GM11168 (cell line): ENCODE results near the gene MAGEA11.
"Not testable (repeated sequence)": the region's sequence is repeated elsewhere in the genome, so short reads cannot be mapped to it uniquely, and the experiment has no call there.

Source experiments
- in situ Hi-C: fragments of 300-500 bp; cut with MboI; formaldehyde crosslinking; loops from one replicate; pipeline ENCODE4 v1.12.0; 2022; ENCODE audit warnings: low sequenced_read_pairs; ENCODE audit not compliant: unreplicated experiment

The MAGEA11 gene

DNA sequence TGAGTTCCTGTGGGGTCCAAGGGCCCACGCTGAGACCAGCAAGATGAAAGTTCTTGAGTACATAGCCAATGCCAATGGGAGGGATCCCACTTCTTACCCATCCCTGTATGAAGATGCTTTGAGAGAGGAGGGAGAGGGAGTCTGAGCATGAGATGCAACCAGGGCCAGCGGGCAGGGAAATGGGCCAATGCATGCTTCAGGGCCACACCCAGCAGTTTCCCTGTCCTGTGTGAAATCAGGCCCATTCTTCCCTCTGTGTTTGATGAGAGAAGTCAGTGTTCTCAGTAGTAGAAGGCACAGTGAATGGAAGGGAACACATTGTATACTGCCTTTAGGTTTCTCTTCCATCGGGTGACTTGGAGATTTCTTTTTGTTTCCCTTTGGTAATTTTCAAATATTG is 4.8 kb downstream of the MAGEA11 start:
- in situ Hi-C loops, result no loop called here

DNA sequence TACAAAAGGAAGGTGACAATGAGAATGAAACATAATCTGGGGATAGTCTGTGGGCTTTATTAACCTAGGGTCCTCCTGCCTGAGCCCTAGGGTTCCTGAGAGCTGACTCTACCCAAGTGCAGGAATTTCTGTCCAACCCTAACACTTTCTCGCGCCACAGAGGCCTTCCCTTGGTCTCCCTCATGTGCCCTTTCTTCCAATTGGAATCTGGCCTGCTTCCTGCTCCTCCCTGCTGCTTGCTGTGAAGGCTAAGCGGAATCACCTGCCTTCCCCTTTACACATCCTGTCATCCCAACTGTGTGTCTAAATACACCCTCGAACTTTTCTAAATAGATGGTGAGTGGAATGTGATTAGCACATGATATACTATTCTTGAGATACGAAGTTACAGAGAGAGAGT is 5.9 kb downstream of the MAGEA11 start:
- in situ Hi-C loops, result no loop called here

DNA sequence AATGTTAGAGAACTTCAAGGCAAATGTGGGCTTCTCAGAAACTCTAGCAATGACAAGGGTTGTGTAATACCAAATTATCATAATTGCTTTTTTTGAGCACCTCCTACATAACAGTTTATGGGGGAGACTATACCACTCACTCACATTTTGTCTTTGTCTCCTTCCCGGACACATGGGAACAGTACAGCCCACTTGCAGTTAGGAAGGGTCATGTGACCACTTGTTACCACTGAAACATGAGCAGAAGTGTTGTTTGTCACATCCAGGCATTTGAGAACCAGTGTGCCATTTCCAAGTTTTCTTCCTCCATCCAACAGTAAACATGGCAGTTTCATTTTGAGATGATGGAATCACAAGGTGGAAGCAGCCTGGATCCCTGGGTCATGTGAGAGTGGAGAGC is 6.9 kb downstream of the MAGEA11 start:
- in situ Hi-C loops, result no loop called here

DNA sequence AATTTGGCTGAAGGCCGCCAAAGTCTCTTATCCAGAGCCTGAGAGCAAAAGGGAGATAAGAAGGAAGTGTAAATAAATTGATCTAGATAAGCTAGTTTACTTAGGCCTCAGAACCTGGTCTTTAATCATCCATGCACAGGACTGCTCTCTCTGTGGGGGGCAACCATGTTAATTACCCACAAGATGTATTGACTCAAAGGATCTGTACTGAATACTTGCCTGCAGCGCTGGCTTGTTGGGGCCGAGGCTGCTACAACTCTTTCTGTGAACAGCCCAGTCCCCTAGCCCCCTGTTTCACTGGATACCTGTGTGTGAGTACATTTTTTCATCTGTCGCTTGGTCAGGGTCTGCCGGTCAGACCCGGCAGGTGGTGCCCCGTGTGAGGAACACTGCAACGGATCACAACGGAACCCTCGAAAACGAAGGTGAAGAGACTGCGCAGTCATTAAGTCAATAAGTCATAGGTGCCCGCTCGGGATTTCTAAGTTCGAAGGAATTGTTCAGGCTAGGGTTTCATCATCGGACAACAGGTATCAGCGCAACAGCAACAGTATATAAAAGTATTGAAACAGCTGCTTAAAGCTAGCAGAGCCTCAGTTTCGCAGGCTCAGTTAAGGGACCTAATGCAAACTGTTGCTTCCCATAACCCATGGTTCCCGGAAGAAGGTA is 8.3 kb downstream of the MAGEA11 start:
- in situ Hi-C loops, result no loop called here

DNA sequence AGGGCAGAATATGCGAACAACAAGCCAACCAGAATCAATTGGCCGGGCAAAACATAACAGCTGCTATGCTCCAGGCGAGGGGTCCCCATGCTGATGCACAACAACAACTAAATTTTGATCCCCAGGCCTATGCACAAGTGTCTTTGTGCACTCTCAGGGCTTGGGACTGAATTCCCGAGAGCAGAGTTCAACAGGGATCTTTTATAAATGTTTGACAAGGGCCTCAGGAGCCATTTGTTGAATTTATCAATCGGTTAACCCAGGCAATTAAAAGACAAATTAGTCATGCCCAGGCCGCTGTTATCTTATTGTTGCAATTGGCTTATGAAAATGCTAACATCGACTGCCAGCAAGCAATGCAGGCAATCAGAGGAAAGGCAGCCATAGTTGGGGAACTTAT is 9.4 kb downstream of the MAGEA11 start:
- in situ Hi-C loops, result not testable (repeated sequence)

DNA sequence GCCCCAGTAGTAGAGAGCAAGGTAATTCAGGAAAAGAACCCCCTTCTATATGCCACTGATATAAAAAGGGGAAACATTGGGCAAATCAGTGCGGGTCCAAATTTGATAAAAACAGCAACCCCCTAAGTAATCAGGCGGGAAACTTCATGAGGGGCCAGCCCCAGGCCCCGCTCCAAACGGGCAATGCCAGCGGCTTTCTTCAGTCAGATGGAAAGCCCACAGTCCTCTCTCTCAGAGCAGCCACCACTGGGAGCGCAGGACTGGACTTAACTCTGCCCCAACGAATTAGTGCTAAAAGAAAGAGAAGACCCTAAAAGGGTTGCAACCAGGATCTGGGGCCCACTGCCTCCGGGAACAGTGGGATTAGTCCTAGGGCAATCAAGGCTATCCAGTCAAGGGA is 9.9 kb downstream of the MAGEA11 start:
- in situ Hi-C loops, result no loop called here

DNA sequence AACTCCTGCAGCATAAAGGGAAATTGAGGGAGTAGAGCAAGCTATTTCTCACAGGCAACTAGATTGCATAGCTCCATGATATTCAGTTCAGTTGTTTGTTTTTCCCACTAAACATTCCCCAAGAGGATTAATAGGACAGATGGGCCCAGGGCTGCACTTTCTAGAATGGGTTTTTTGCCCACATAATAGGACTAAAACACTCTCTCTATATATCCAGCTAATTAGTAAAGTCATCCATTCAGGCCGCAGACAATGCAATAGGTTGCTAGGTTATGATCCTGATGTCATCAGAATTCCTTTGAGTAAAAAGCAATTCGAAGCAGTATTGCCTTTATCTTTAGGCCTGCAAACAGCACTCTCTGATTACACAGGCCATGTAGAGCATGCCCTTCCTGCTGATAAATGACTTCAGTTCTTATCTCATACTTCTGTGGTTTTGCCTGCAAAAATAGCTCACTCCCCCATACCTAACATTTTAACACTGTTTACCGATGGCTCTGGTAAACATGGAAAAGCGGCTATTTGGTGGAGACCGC is 11.8 kb downstream of the MAGEA11 start:
- in situ Hi-C loops, result not testable (repeated sequence)

DNA sequence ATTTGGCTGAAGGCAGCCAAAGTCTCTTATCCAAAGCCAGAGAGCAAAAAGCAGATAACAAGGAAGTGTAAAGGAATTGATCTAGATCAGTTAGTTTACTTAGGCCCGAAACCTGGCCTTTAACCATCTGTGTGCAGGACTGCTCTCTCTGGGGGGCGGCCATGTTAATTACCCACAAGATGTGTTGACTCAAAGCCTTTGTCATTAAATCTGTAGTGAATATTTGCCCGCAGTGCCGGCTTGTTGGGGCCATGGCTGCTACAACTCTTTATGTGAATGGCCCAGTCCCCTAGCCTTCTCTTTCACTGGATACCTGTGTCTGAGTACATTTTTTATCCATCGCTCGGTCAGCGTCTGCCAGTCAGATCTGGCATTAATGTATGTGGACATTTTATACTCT is 15.4 kb downstream of the MAGEA11 start:
- in situ Hi-C loops, result not testable (repeated sequence)

DNA sequence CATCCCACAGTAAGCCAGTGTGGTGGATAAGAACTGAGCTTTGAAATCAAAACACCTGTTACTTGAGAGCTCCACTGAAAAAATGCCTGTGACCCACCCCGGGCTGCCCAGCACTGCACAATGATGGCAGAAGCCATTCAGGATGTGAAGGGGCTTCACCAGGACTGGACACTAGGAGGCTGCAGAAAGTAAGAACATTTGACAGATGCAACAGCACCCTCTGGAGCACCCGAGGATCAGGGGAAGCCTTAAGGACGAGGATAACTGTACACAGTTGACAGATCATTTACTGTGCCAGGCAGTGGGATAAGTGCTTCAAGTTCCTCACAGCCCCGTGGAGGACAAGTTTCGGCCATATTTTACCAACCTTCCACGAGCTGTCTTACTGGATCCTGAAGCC is 30.4 kb downstream of the MAGEA11 start:
- in situ Hi-C loops, result not testable (repeated sequence)

DNA sequence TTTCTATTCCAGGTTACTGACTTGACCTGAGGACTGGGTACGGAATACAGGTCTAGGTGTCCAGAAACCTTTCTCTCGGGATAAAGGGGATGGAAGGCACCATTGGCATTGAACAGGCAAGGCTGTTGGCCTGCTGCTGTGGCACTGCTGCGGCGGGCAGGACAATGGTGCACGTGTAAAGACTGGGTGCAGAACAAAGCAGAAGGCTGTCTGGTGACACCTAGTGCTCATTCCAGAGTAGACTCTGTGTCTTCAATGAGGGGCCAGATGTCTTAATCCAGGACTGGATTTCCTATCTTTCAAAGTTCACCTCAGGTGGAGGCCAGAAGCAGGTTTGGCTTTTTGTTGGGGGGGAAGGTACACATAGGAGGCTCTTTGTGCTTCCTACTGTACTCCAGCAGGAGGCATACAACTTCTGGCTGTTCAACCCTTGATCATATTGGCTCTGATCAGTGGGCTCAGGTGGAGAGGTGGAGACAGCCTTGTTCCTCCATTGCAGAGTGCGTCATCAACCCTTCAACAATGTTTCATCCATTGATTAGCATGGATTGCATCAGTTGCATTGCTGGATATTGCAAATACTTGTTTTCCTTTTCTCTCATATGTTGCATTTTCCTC is 34.6 kb downstream of the MAGEA11 start:
- in situ Hi-C loops, result loop anchor here (5.0 kb wide), 1 partner anchor 94 kb away; no protein-coding TSS in a partner anchor

DNA sequence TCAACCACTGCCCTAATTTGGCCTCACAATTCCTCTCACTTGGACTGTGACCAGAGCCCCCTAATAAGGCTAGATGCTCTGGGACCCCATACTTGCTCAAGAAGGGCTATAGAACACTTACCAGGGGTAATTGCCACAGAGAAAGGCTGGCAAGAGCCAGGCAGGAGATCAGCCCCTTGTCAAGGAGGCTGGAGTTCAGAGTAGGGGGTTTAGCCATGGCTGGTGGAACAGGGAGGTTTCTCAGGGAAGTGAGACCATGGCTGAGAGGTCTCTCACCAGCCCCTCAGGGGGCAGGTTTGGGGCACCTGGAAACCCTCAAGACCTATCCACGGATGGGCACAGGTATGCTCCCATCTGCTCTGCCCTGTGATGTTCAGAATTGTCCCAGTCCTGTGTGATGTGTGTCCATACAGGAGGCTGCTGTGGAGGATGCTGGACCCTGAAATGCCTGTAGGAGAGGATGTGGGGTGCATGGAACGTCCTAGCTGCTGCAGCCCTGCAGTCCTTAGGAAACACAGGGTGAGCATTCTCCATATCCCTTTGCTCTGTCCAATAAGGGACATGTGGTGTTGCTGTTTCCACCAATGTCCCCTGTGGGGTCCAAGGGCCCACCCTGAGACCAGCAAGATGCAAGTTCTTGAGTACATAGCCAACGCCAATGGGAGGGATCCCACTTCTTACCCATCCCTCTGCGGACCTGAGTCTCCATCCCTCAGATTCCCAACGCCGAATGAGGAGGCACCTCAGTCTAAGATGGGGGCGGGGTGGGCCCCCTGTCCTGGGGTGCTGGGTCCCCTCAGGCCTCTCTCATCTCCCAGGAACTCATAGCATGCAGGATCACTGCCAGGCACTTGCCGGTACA is 45.6 kb downstream of the MAGEA11 start:
- in situ Hi-C loops, result no loop called here

DNA sequence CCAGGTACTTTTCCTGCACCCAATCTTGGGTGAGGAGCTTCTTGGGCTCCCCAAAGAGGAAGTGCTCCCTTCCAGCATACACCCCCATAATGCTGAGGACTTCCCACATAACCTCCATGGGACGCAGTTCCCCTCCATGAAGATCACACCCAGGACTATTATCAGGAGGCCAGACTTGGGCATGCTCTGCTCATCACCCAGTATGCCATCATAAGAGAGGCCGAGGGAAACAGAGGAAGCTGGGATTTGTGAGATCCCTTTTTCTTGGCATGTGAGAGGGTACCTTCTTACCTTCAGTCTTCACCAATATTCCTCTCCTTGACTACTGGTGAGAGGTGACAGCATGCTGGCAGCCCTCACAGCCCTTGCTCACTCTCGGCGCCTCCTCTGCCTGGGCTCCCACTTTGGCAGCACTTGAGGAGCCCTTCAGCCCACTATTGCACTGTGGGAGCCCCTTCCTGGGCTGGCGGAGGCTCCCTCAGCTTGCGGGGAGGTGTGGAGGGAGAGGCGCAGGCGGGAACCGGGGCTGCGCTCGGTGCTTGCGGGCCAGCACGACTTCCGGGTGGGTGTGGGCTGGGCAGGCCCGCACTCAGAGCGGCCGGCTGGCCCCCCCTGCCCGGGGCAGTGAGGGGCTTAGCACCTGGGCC is 46.3 kb downstream of the MAGEA11 start:
- in situ Hi-C loops, result no loop called here

DNA sequence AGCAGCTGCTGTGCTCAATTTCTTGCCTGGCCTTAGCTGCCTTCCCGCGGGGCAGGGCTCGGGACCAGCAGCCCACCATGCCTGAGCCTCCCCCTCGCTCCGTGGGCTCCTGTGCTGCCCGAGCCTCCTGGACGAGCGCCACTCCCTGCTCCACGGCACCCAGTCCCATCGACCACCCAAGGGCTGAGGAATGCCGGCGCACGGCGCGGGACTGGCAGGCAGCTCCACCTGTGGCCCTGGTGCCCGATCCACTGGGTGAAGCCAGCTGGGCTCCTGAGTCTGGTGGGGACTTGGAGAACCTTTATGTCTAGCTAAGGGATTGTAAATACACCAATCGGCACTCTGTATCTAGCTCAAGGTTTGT is 46.8 kb downstream of the MAGEA11 start:
- in situ Hi-C loops, result not testable (repeated sequence)

DNA sequence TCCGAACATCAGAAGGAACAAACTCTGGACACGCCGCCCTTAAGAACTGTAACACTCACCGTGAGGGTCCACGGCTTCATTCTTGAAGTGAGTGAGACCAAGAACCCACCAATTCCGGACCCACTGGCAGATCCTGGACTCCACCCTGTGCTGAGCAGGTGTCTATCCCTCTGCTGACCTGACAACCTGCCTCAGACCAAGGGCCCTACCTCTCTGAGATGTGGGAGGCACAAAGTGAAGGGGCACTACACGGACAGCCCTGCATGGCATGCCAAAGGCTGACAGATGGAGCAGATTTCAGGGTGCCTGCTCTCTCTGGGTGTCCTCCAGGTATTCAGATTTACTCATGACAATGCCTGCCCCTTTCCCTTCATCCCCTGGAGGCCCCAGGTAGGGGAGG is 48.0 kb downstream of the MAGEA11 start:
- in situ Hi-C loops, result no loop called here

DNA sequence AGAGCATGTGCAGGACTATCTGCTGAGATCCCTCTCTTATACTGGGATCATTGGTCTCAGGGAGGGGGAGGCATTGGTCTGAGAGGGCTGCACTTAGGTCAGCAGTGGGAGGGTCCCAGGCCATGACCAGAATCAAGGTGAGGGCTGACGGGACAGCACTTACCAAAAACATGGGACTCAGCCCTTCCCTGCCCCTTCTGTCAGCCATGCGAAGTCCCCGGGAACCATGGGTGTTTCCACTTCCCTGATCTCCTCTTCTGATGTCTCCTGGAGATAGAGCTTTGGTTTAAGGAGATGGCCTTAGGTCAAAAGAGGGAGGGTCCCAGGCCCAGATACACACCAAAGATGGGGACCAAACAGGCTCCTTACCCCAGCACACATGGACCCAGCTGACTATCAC is 49.1 kb downstream of the MAGEA11 start:
- in situ Hi-C loops, result no loop called here

DNA sequence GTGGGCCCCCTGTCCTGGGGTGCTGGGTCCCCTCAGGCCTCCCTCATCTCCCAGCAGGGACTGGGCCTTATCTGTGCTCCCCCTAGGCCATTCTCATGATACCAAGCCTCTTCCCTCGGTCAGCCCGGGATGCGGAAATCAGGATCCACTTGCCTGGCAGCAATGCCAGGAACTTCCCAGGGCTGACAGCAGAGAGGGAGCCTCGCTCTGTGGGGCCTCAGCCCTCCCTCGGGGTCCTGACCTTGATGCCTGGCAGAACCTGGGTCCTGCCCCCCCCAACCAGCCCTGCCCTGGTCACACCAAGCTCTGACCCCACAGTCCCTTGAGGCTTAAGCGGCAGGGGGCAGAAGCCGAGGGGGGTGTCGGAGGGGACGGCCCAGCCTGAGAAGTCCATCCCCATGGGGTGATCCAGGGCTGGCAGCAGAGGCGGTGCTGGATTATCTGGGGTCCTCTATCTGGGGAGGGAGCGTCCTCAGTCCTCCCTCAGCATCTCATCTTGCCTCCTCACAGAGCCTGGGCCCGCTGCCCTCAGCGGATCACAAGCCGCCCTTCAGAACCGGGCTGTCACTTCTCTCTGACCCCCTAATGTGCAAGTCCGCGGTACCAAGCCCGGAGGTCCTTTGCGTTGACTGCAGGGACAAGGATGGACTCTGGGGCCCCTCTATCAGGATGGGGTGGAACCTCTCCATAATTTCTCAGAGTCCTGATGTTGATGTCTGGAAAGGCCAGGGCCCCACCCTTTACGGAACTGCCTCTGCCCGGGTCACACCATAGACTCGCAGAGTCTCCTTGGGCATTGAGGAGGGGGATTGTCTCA is 50.2 kb downstream of the MAGEA11 start:
- in situ Hi-C loops, result not testable (repeated sequence)

DNA sequence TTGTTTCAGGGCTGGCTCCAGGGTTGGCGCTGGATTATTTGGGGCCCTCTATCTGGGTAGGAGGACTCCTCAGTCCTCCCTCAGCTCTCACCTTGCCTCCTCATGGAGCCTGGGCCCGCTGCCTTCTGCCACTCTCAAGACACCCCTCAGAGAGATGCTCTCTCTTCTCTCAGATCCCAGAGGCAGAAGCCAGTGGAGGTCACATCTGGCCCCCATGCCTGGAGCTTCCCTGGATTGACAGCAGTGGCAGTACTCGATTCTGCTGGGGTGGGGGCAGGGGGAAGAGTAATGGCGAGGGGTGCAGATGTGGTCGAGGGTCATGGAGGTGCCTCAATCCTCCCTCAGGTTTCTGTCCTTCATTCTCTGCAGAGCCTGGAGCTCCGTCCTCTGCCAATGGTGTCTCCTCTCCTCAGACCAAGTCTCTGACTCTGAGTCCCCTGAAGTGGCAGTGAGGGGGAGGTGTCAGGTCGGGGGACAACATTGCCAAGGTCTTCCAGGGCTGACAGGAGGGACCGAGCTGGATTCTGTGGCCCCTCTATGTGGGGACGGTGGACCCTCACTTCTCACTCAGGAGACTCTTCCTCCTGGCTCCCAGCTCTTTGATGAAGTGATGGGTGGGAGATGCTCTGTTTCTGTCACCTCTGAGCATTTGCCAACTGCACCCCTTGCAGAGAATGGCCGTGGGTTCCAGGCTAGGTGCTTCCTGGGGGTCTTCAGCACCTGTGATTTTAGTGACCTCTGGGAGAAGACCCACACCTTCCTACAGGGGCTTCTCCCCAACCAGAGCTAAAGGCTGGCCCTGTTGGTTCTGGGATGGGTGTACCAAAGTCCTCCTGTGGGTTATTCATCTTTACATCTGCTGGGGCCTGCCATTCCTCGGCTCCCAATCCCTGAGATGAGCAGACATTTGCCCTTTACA is 51.1 kb downstream of the MAGEA11 start:
- in situ Hi-C loops, result no loop called here
